ENCODE results near the gene TCEAL3. TPM values are rescaled to one million over a fixed set of nuclear protein-coding genes. Genes with fewer than 3 reads are reported as not detected.

Gene TCEAL3
- total and polyA plus RNA-seq, 4 experiments from 2014 or later: 3.8 to 7.7 (median 6.2) TPM

- Histone ChIP-seq H3K27ac (ENCODE audit: low read depth, low read length) (peak overlapping the region; percentile 60), H3K4me3 (ENCODE audit: low read length in 2 of 2) (no peak overlapping the region), H3K27me3 (ENCODE audit: insufficient read depth, low read length) (no peaks in the 10 kb centered on the region), H3K9me3 (ENCODE audit: control insufficient read depth in 1 of 2, low read length in 2 of 2) (no peaks in the 10 kb centered on the region), H3K4me1 (ENCODE audit: insufficient read depth, low read length) (peaks cover 3% of the 10 kb centered on the region), H3K36me3 (ENCODE audit: insufficient read depth, low read length) (no peaks in the 10 kb centered on the region)
- Mint-ChIP-seq H3K36me3 (peaks cover 0 to 3% of the 10 kb centered on the region in 2 donors), H3K27me3 (no peaks in the 10 kb centered on the region), H3K4me3 (peak overlapping the region; percentile 79 to 88 (median 84)), H3K4me1 (peaks cover 1 to 11% (median 5%) of the 10 kb centered on the region in 4 donors), H3K27ac (peak overlapping the region; percentile 63 to 89 (median 83)), H3K9me3 (no peaks in the 10 kb centered on the region)
- POLR2A ChIA-PET (ENCODE audit: partially characterized antibody): interaction anchor here (1.0 kb wide), 1 partner anchor 78 kb away, joined by 5 read pairs; the partner anchor contains the start of gene MORF4L2
- CTCF ChIA-PET (ENCODE audit: partially characterized antibody): no interaction called here
- no peak for DNase-seq
- intact Hi-C loops (cut with micrococcal nuclease): loop anchor here (2.0 kb wide), 1 partner anchor 20 kb away; the partner anchor contains the start of gene TCEAL1
These were observed 672 bp downstream of the TCEAL3 start for GRCh38 chrX:103608306-103608963.

GRCh38 chrX:103610282-103610681 is 2.5 kb downstream of the TCEAL3 start:
- ChIA-PET POLR2A (ENCODE audit: partially characterized antibody) (no interaction called here), CTCF (ENCODE audit: partially characterized antibody) (no interaction called here)
- H3K9me3 Mint-ChIP-seq: no peaks in the 10 kb centered on the region
- Histone ChIP-seq H3K36me3 (ENCODE audit: insufficient read depth, low read length) (no peaks in the 10 kb centered on the region), H3K27ac (ENCODE audit: low read depth, low read length) (no peak overlapping the region), H3K27me3 (ENCODE audit: insufficient read depth, low read length) (no peaks in the 10 kb centered on the region), H3K4me3 (ENCODE audit: low read length in 2 of 2) (no peak overlapping the region), H3K4me1 (ENCODE audit: insufficient read depth, low read length) (peaks cover 3% of the 10 kb centered on the region), H3K9me3 (ENCODE audit: control insufficient read depth in 1 of 2, low read length in 2 of 2) (no peaks in the 10 kb centered on the region)
- peaks cover 1 to 11% (median 5%) of the 10 kb centered on the region in 4 donors for H3K4me1 Mint-ChIP-seq
- H3K27me3 Mint-ChIP-seq: no peaks in the 10 kb centered on the region
- peak overlapping the region in 3 of 7 donors; percentile 2 to 61 (median 24) for H3K27ac Mint-ChIP-seq
- peak overlapping the region in 1 of 8 donors; percentile 64 for H3K4me3 Mint-ChIP-seq
- intact Hi-C loops (cut with micrococcal nuclease): no loop called here
- peaks cover 0 to 3% of the 10 kb centered on the region in 2 donors for H3K36me3 Mint-ChIP-seq
- no peak for DNase-seq

GRCh38 chrX:103613362-103613890 is 5.7 kb downstream of the TCEAL3 start:
- Histone ChIP-seq H3K36me3 (ENCODE audit: insufficient read depth, low read length) (no peaks in the 10 kb centered on the region), H3K4me3 (ENCODE audit: low read length in 2 of 2) (no peak overlapping the region), H3K27me3 (ENCODE audit: insufficient read depth, low read length) (no peaks in the 10 kb centered on the region), H3K4me1 (ENCODE audit: insufficient read depth, low read length) (no peaks in the 10 kb centered on the region), H3K9me3 (ENCODE audit: control insufficient read depth in 1 of 2, low read length in 2 of 2) (no peaks in the 10 kb centered on the region), H3K27ac (ENCODE audit: low read depth, low read length) (no peak overlapping the region)
- DNase-seq: no peak
- intact Hi-C loops (cut with micrococcal nuclease): no loop called here
- no peaks in the 10 kb centered on the region for H3K9me3 Mint-ChIP-seq
- ChIA-PET POLR2A (ENCODE audit: partially characterized antibody) (no interaction called here), CTCF (ENCODE audit: partially characterized antibody) (no interaction called here)
- no peak overlapping the region for H3K27ac Mint-ChIP-seq
- H3K36me3 Mint-ChIP-seq: peaks cover 0 to 3% of the 10 kb centered on the region in 2 donors
- peaks cover 0 to 1% (median under 1%) of the 10 kb centered on the region in 4 donors for H3K4me1 Mint-ChIP-seq
- H3K27me3 Mint-ChIP-seq: no peaks in the 10 kb centered on the region
- H3K4me3 Mint-ChIP-seq: no peak overlapping the region

GRCh38 chrX:103614999-103615398 is 7.2 kb downstream of the TCEAL3 start:
- Histone ChIP-seq H3K9me3 (ENCODE audit: control insufficient read depth in 1 of 2, low read length in 2 of 2) (no peaks in the 10 kb centered on the region), H3K27ac (ENCODE audit: low read depth, low read length) (no peak overlapping the region), H3K4me1 (ENCODE audit: insufficient read depth, low read length) (no peaks in the 10 kb centered on the region), H3K36me3 (ENCODE audit: insufficient read depth, low read length) (no peaks in the 10 kb centered on the region), H3K4me3 (ENCODE audit: low read length in 2 of 2) (no peak overlapping the region), H3K27me3 (ENCODE audit: insufficient read depth, low read length) (no peaks in the 10 kb centered on the region)
- ChIA-PET CTCF (ENCODE audit: partially characterized antibody) (no interaction called here), POLR2A (ENCODE audit: partially characterized antibody) (no interaction called here)
- no peaks in the 10 kb centered on the region for H3K9me3 Mint-ChIP-seq
- H3K27ac Mint-ChIP-seq: no peak overlapping the region
- H3K36me3 Mint-ChIP-seq: peaks cover 0 to 3% of the 10 kb centered on the region in 2 donors
- intact Hi-C loops (cut with micrococcal nuclease): no loop called here
- H3K4me3 Mint-ChIP-seq: no peak overlapping the region
- H3K4me1 Mint-ChIP-seq: no peaks in the 10 kb centered on the region
- no peak for DNase-seq
- H3K27me3 Mint-ChIP-seq: no peaks in the 10 kb centered on the region

DNA sequence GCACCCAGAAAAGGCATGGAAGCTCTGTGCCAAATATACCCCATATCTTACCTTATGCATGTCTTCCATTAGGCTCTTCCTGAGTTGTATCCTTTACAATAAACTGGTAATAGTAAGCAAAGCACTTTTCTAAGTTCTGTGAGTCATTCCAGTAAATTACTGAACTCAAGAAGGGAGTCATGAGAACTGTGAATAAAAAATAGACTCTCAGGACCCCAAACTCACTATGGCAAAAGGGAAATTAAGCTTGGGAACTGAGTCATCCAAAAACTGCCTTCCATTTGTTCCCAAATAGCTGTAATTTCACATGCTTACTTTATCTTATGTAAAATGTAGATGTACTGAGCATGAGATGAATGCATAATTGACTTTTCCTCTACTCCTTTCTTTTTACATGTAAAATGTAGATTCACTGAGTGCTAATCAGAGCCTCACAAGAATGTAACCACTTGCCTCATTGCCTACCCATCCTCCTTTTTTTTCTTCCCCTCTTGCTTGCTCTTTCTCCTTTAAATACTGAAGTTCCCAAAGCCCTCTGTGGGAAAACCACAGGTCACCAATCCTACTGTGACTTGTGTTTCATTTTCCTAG is 8.1 kb downstream of the TCEAL3 start:
- no peaks in the 10 kb centered on the region for H3K4me1 Mint-ChIP-seq
- no peaks in the 10 kb centered on the region for H3K27me3 Mint-ChIP-seq
- Histone ChIP-seq H3K4me3 (ENCODE audit: low read length in 2 of 2) (no peak overlapping the region), H3K4me1 (ENCODE audit: insufficient read depth, low read length) (no peaks in the 10 kb centered on the region), H3K36me3 (ENCODE audit: insufficient read depth, low read length) (no peaks in the 10 kb centered on the region), H3K27me3 (ENCODE audit: insufficient read depth, low read length) (no peaks in the 10 kb centered on the region), H3K9me3 (ENCODE audit: control insufficient read depth in 1 of 2, low read length in 2 of 2) (no peaks in the 10 kb centered on the region), H3K27ac (ENCODE audit: low read depth, low read length) (no peak overlapping the region)
- no peak overlapping the region for H3K4me3 Mint-ChIP-seq
- DNase-seq: no peak
- peaks cover 0 to 3% of the 10 kb centered on the region in 2 donors for H3K36me3 Mint-ChIP-seq
- no peaks in the 10 kb centered on the region for H3K9me3 Mint-ChIP-seq
- ChIA-PET POLR2A (ENCODE audit: partially characterized antibody) (no interaction called here), CTCF (ENCODE audit: partially characterized antibody) (no interaction called here)
- no peak overlapping the region for H3K27ac Mint-ChIP-seq
- intact Hi-C loops (cut with micrococcal nuclease): no loop called here

GRCh38 chrX:103616676-103617186 is 9.0 kb downstream of the TCEAL3 start:
- intact Hi-C loops (cut with micrococcal nuclease): no loop called here
- H3K4me1 ChIP-seq (ENCODE audit: insufficient read depth, low read length): no peaks in the 10 kb centered on the region
- no peak for DNase-seq
- no peaks in the 10 kb centered on the region for H3K9me3 ChIP-seq (ENCODE audit: control insufficient read depth in 1 of 2, low read length in 2 of 2)
- Mint-ChIP-seq H3K27me3 (no peaks in the 10 kb centered on the region), H3K4me3 (no peak overlapping the region), H3K36me3 (peaks cover 0 to 3% of the 10 kb centered on the region in 2 donors), H3K9me3 (no peaks in the 10 kb centered on the region), H3K4me1 (no peaks in the 10 kb centered on the region), H3K27ac (no peak overlapping the region)
- no peak overlapping the region for H3K4me3 ChIP-seq (ENCODE audit: low read length in 2 of 2)
- ChIA-PET POLR2A (ENCODE audit: partially characterized antibody) (no interaction called here), CTCF (ENCODE audit: partially characterized antibody) (no interaction called here)
- H3K27me3 ChIP-seq (ENCODE audit: insufficient read depth, low read length): no peaks in the 10 kb centered on the region
- H3K36me3 ChIP-seq (ENCODE audit: insufficient read depth, low read length): no peaks in the 10 kb centered on the region
- no peak overlapping the region for H3K27ac ChIP-seq (ENCODE audit: low read depth, low read length)

- Histone ChIP-seq H3K9me3 (ENCODE audit: control insufficient read depth in 1 of 2, low read length in 2 of 2) (no peaks in the 10 kb centered on the region), H3K27me3 (ENCODE audit: insufficient read depth, low read length) (no peaks in the 10 kb centered on the region), H3K36me3 (ENCODE audit: insufficient read depth, low read length) (no peaks in the 10 kb centered on the region), H3K4me3 (ENCODE audit: low read length in 2 of 2) (no peak overlapping the region), H3K27ac (ENCODE audit: low read depth, low read length) (no peak overlapping the region), H3K4me1 (ENCODE audit: insufficient read depth, low read length) (peaks cover 6% of the 10 kb centered on the region)
- Mint-ChIP-seq H3K4me3 (no peak overlapping the region), H3K9me3 (no peaks in the 10 kb centered on the region), H3K27ac (no peak overlapping the region), H3K4me1 (peaks cover 4 to 8% (median 7%) of the 10 kb centered on the region in 4 donors), H3K36me3 (no peaks in the 10 kb centered on the region), H3K27me3 (no peaks in the 10 kb centered on the region)
- POLR2A ChIA-PET (ENCODE audit: partially characterized antibody): no interaction called here
- no peak for DNase-seq
- CTCF ChIA-PET (ENCODE audit: partially characterized antibody): no interaction called here
- intact Hi-C loops (cut with micrococcal nuclease): no loop called here
These were observed 16.3 kb downstream of the TCEAL3 start for GRCh38 chrX:103624111-103624510.
